ENCODE results near the gene CDH12.

DNA sequence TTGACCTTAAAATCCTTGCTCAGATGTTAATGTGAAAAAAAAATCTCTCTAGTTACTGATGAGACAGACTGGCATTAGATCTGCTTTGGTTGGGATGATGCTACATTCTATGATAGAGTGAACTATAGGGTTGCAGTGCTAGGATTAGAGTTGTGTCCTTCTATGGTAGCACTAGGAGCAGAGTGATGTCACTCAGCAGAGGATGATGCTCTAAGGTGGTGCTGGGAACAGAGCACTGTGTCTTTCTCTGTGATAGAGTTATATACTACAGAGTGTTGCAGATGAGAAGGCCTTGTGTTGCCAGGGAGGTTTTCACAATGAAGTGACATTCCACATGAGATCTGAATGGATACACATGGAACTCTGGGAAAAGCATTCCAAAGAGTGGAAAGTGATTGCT is 462.3 kb downstream of the CDH12 start:
- no peak for TF ChIP-seq POLR2A (IDR thresholded peaks at IDR 0.05; ENCODE audit: low read length)
- TF ChIP-seq REST (IDR thresholded peaks at IDR 0.05), result no peak
- no peak for TF ChIP-seq EHMT2 (IDR thresholded peaks at IDR 0.05; ENCODE audit: low read depth)
- no peak for TF ChIP-seq PBX3 (IDR thresholded peaks at IDR 0.05)
- TF ChIP-seq CEBPB (IDR thresholded peaks at IDR 0.05), result no peak
- no peak for TF ChIP-seq CTCF (IDR thresholded peaks at IDR 0.05)
- TF ChIP-seq POLR2AphosphoS2 (conservative IDR thresholded peaks at IDR 0.05; ENCODE audit: low read length), result no peak
